Mesendoderm (in vitro differentiated cells): ENCODE measurements around the gene RENBP.

Source experiments
- DNase-seq: peaks from one replicate; pipeline ENCODE4 v3.0.0; 2013
- H2AK5ac ChIP-seq: 2 replicates; pipeline ENCODE4 v1.6.1; 2013; ENCODE audit warnings: low read length, inconsistent platforms
- H2BK120ac ChIP-seq: 2 replicates; pipeline ENCODE4 v1.6.1; 2013; ENCODE audit warnings: low read depth, mild to moderate bottlenecking, low read length, moderate library complexity, mixed read lengths
- H2BK15ac ChIP-seq: replicated peaks from 2 replicates; pipeline ENCODE4 v1.6.1; 2013; ENCODE audit warnings: low read depth, mild to moderate bottlenecking, moderate library complexity
- H2BK5ac ChIP-seq: 2 replicates; pipeline ENCODE4 v1.6.1; 2013; ENCODE audit warnings: low read length, inconsistent platforms
- H3K18ac ChIP-seq: 2 replicates; pipeline ENCODE4 v1.6.1; 2013; ENCODE audit warnings: mild to moderate bottlenecking, low read length, mixed read lengths
- H3K23ac ChIP-seq: one replicate; pipeline ENCODE4 v1.6.1; 2013; ENCODE audit warnings: low read length
- H3K27ac ChIP-seq: 2 replicates; pipeline ENCODE4 v1.5.1; 2013; ENCODE audit warnings: low read depth, mild to moderate bottlenecking, inconsistent platforms, low read length, moderate library complexity
- H3K27me3 ChIP-seq: 2 replicates; pipeline ENCODE4 v1.6.1; 2013; ENCODE audit warnings: low read length, control low read depth, mild to moderate bottlenecking, inconsistent platforms; ENCODE audit not compliant: insufficient read depth, poor library complexity
- H3K36me3 ChIP-seq: 2 replicates; pipeline ENCODE4 v1.6.1; 2013; ENCODE audit warnings: low read length, inconsistent platforms; ENCODE audit not compliant: control insufficient read depth, insufficient read depth
- H3K4ac ChIP-seq: one replicate; pipeline ENCODE4 v1.6.1; 2013; ENCODE audit warnings: low read depth, mild to moderate bottlenecking, low read length, moderate library complexity
- H3K4me1 ChIP-seq: 2 replicates; pipeline ENCODE4 v1.6.1; 2013; ENCODE audit warnings: low read depth, low read length, inconsistent platforms; ENCODE audit not compliant: control insufficient read depth
- H3K4me2 ChIP-seq: 2 replicates; pipeline ENCODE4 v1.6.1; 2013; ENCODE audit warnings: low read length
- H3K4me3 ChIP-seq: 2 replicates; pipeline ENCODE4 v1.5.1; 2013; ENCODE audit warnings: mild to moderate bottlenecking, low read length
- H3K56ac ChIP-seq: one replicate; pipeline ENCODE4 v1.6.1; 2013; ENCODE audit warnings: low read length
- H3K79me1 ChIP-seq: 2 replicates; pipeline ENCODE4 v1.6.1; 2013; ENCODE audit warnings: low read length, inconsistent platforms
- H3K79me2 ChIP-seq: 2 replicates; pipeline ENCODE4 v1.6.1; 2013; ENCODE audit warnings: mild to moderate bottlenecking, low read length; ENCODE audit not compliant: control insufficient read depth, insufficient read depth
- H3K9ac ChIP-seq: 2 replicates; pipeline ENCODE4 v1.6.1; 2013; ENCODE audit warnings: low read length, inconsistent platforms
- H4K5ac ChIP-seq: one replicate; pipeline ENCODE4 v1.6.1; 2013; ENCODE audit warnings: low read length
- H4K8ac ChIP-seq: one replicate; pipeline ENCODE4 v1.6.1; 2013; ENCODE audit warnings: low read depth, mild to moderate bottlenecking, control low read depth, low read length, moderate library complexity
- WGBS: extraction: QIAGEN DNeasy Blood & Tissue Kit; methylation state at CpG from one replicate; pipeline ENCODE4 v1.1.7; 2013; ENCODE audit warnings: low lambda C conversion rate, missing lambda C conversion rate; ENCODE audit not compliant: insufficient coverage; ENCODE audit errors: extremely low coverage; 5-methylcytosine and 5-hydroxymethylcytosine counted together

RENBP gene

GRCh38 chrX:153921070-153921469 is 23.4 kb downstream of the RENBP start:
- no CpG with 5 or more reads among the region's 16 CpGs for WGBS

GRCh38 chrX:153920546-153920945 is 23.9 kb downstream of the RENBP start:
- Histone ChIP-seq H3K79me1 (peaks cover 1% of the 10 kb centered on the region), H2BK120ac (no peak overlapping the region), H4K5ac (no peak overlapping the region), H4K8ac (no peak overlapping the region), H2AK5ac (no peak overlapping the region), H3K27me3 (no peaks in the 10 kb centered on the region), H3K4me2 (no peak overlapping the region), H3K23ac (no peak overlapping the region), H3K36me3 (no peaks in the 10 kb centered on the region), H3K4me3 (no peak overlapping the region), H3K4me1 (peaks cover 3% of the 10 kb centered on the region), H3K56ac (no peak overlapping the region), H3K79me2 (no peaks in the 10 kb centered on the region), H2BK5ac (no peak overlapping the region), H2BK15ac (no peak overlapping the region), H3K9ac (no peak overlapping the region), H3K4ac (no peak overlapping the region), H3K27ac (no peak overlapping the region), H3K18ac (no peak overlapping the region)
- DNase-seq, result no peak
- no CpG with 5 or more reads among the region's 14 CpGs for WGBS

More at GRCh38 chrX:153921070-153921469, 23.4 kb downstream of the RENBP start:
- Histone ChIP-seq H3K18ac (no peak overlapping the region), H3K27ac (no peak overlapping the region), H3K27me3 (no peaks in the 10 kb centered on the region), H4K8ac (no peak overlapping the region), H3K4me3 (no peak overlapping the region), H3K23ac (no peak overlapping the region), H3K79me1 (peaks cover 1% of the 10 kb centered on the region), H3K79me2 (no peaks in the 10 kb centered on the region), H3K4me1 (peaks cover 3% of the 10 kb centered on the region), H3K9ac (no peak overlapping the region), H2AK5ac (no peak overlapping the region), H3K4ac (no peak overlapping the region), H2BK120ac (no peak overlapping the region), H4K5ac (no peak overlapping the region), H3K36me3 (no peaks in the 10 kb centered on the region), H3K4me2 (no peak overlapping the region), H2BK15ac (no peak overlapping the region), H2BK5ac (no peak overlapping the region), H3K56ac (no peak overlapping the region)
- no peak for DNase-seq

GRCh38 chrX:153919281-153919680 is 25.2 kb downstream of the RENBP start:
- Histone ChIP-seq H3K4ac (no peak overlapping the region), H2BK120ac (no peak overlapping the region), H3K79me1 (peaks cover 1% of the 10 kb centered on the region), H2BK5ac (no peak overlapping the region), H3K4me1 (no peaks in the 10 kb centered on the region), H3K18ac (no peak overlapping the region), H3K56ac (no peak overlapping the region), H3K4me2 (no peak overlapping the region), H3K27me3 (no peaks in the 10 kb centered on the region), H4K8ac (no peak overlapping the region), H3K23ac (no peak overlapping the region), H3K4me3 (no peak overlapping the region), H3K79me2 (no peaks in the 10 kb centered on the region), H4K5ac (no peak overlapping the region), H3K27ac (no peak overlapping the region), H2BK15ac (no peak overlapping the region), H2AK5ac (no peak overlapping the region), H3K36me3 (no peaks in the 10 kb centered on the region), H3K9ac (no peak overlapping the region)
- no CpG with 5 or more reads among the region's 13 CpGs for WGBS
- DNase-seq, result no peak

- no peak overlapping the region for H3K23ac ChIP-seq
- no peak for DNase-seq
- no peak overlapping the region for H4K8ac ChIP-seq
- no peaks in the 10 kb centered on the region for H3K27me3 ChIP-seq
- no peak overlapping the region for H3K18ac ChIP-seq
- no peaks in the 10 kb centered on the region for H3K79me1 ChIP-seq
- H3K4me1 ChIP-seq, result no peaks in the 10 kb centered on the region
- H3K4ac ChIP-seq, result no peak overlapping the region
- H4K5ac ChIP-seq, result no peak overlapping the region
- H3K27ac ChIP-seq, result no peak overlapping the region
- no peak overlapping the region for H3K4me2 ChIP-seq
- no peak overlapping the region for H3K4me3 ChIP-seq
- no peaks in the 10 kb centered on the region for H3K36me3 ChIP-seq
- H3K79me2 ChIP-seq, result no peaks in the 10 kb centered on the region
- H2BK15ac ChIP-seq, result no peak overlapping the region
- WGBS, result no CpG with 5 or more reads among the region's 6 CpGs
- no peak overlapping the region for H2BK5ac ChIP-seq
- no peak overlapping the region for H2BK120ac ChIP-seq
- H3K9ac ChIP-seq, result no peak overlapping the region
- H2AK5ac ChIP-seq, result no peak overlapping the region
- H3K56ac ChIP-seq, result no peak overlapping the region
These were observed 26.6 kb downstream of the RENBP start for GRCh38 chrX:153917869-153918268.

GRCh38 chrX:153913701-153914100 is 30.7 kb downstream of the RENBP start:
- no peaks in the 10 kb centered on the region for H3K4me1 ChIP-seq
- no peak overlapping the region for H4K8ac ChIP-seq
- no CpG with 5 or more reads among the region's 17 CpGs for WGBS
- no peak overlapping the region for H3K23ac ChIP-seq
- no peak overlapping the region for H3K18ac ChIP-seq
- H3K4ac ChIP-seq, result no peak overlapping the region
- H4K5ac ChIP-seq, result no peak overlapping the region
- no peaks in the 10 kb centered on the region for H3K36me3 ChIP-seq
- no peaks in the 10 kb centered on the region for H3K79me1 ChIP-seq
- no peak overlapping the region for H2BK120ac ChIP-seq
- H3K27me3 ChIP-seq, result no peaks in the 10 kb centered on the region
- H3K56ac ChIP-seq, result no peak overlapping the region
- no peak overlapping the region for H2AK5ac ChIP-seq
- DNase-seq, result no peak
- H2BK15ac ChIP-seq, result no peak overlapping the region
- H3K79me2 ChIP-seq, result no peaks in the 10 kb centered on the region
- no peak overlapping the region for H2BK5ac ChIP-seq
- H3K4me3 ChIP-seq, result no peak overlapping the region
- H3K4me2 ChIP-seq, result no peak overlapping the region
- no peak overlapping the region for H3K9ac ChIP-seq
- no peak overlapping the region for H3K27ac ChIP-seq

GRCh38 chrX:153913211-153913610 is 31.2 kb downstream of the RENBP start:
- H4K5ac ChIP-seq, result no peak overlapping the region
- no peaks in the 10 kb centered on the region for H3K79me1 ChIP-seq
- H2BK5ac ChIP-seq, result no peak overlapping the region
- no peak overlapping the region for H3K9ac ChIP-seq
- no peak overlapping the region for H3K18ac ChIP-seq
- no peak overlapping the region for H2BK120ac ChIP-seq
- H3K79me2 ChIP-seq, result no peaks in the 10 kb centered on the region
- H3K4me3 ChIP-seq, result no peak overlapping the region
- no peak overlapping the region for H3K4ac ChIP-seq
- H3K4me2 ChIP-seq, result no peak overlapping the region
- H3K56ac ChIP-seq, result no peak overlapping the region
- no peak overlapping the region for H2BK15ac ChIP-seq
- no peak overlapping the region for H3K27ac ChIP-seq
- no CpG with 5 or more reads among the region's 17 CpGs for WGBS
- H2AK5ac ChIP-seq, result no peak overlapping the region
- no peak for DNase-seq
- H3K23ac ChIP-seq, result no peak overlapping the region
- no peak overlapping the region for H4K8ac ChIP-seq
- no peaks in the 10 kb centered on the region for H3K36me3 ChIP-seq
- H3K27me3 ChIP-seq, result no peaks in the 10 kb centered on the region
- no peaks in the 10 kb centered on the region for H3K4me1 ChIP-seq
